Measurements from ENCODE around the gene HIVEP1. TPM values are rescaled to one million over a fixed set of nuclear protein-coding genes. Genes with fewer than 3 reads are reported as not detected.

The HIVEP1 gene
- total and polyA plus RNA-seq, 4 donors, result 2.7 to 27.2 (median 6.2) TPM

- Histone ChIP-seq H3K36me3 (ENCODE audit: control insufficient read depth in 4 of 4, insufficient read depth in 3 of 4, low read depth in 1 of 4, low read length in 3 of 4) (no peaks in the 10 kb centered on the region), H3K9me3 (ENCODE audit: control insufficient read depth in 4 of 4, low read length in 3 of 4) (no peaks in the 10 kb centered on the region), H3K4me1 (ENCODE audit: control insufficient read depth in 4 of 4, insufficient read depth in 4 of 4, low read length in 3 of 4) (no peaks in the 10 kb centered on the region), H3K27ac (ENCODE audit: low read depth in 1 of 2, low read length in 2 of 2) (no peak overlapping the region), H3K9ac (ENCODE audit: low read depth in 1 of 2, low read length in 2 of 2) (no peak overlapping the region), H3K27me3 (ENCODE audit: control insufficient read depth in 4 of 4, insufficient read depth in 4 of 4, low read length in 3 of 4) (no peaks in the 10 kb centered on the region), H3K4me3 (ENCODE audit: low read depth in 1 of 3, low read length in 3 of 3) (no peak overlapping the region)
- TF ChIP-seq NR2F2 (IDR thresholded peaks at IDR 0.05) (no peak), HNF4A (conservative IDR thresholded peaks at IDR 0.05) (no peak), CTCF (IDR thresholded peaks at IDR 0.05; ENCODE audit: low read depth, low read length, missing input control) (no peak), TAF1 (conservative IDR thresholded peaks at IDR 0.05) (no peak), EGR1 (IDR thresholded peaks at IDR 0.05; ENCODE audit: low read depth in 2 of 2) (no peak), SP1 (IDR thresholded peaks at IDR 0.05) (no peak), JUND (IDR thresholded peaks at IDR 0.05) (no peak), FOXA1 (IDR thresholded peaks at IDR 0.05) (no peak), RXRA (IDR thresholded peaks at IDR 0.05) (no peak), REST (IDR thresholded peaks at IDR 0.05) (no peak), GABPA (IDR thresholded peaks at IDR 0.05 in 1 of 2, conservative IDR thresholded peaks at IDR 0.05 in 1 of 2) (no peak), HNF4G (IDR thresholded peaks at IDR 0.05) (no peak)
- WGBS, result 91% methylated on average over 5 of the region's 5 CpGs
- DNase-seq (ENCODE audit: low spot score), result no peak
These were observed 39.3 kb upstream of the HIVEP1 start for GRCh38 chr6:11972806-11973205.

GRCh38 chr6:11973238-11973637, 38.9 kb upstream of the HIVEP1 start:
- Histone ChIP-seq H3K9me3 (ENCODE audit: control insufficient read depth in 4 of 4, low read length in 3 of 4) (no peaks in the 10 kb centered on the region), H3K9ac (ENCODE audit: low read depth in 1 of 2, low read length in 2 of 2) (no peak overlapping the region), H3K36me3 (ENCODE audit: control insufficient read depth in 4 of 4, insufficient read depth in 3 of 4, low read depth in 1 of 4, low read length in 3 of 4) (no peaks in the 10 kb centered on the region), H3K27ac (ENCODE audit: low read depth in 1 of 2, low read length in 2 of 2) (no peak overlapping the region), H3K27me3 (ENCODE audit: control insufficient read depth in 4 of 4, insufficient read depth in 4 of 4, low read length in 3 of 4) (no peaks in the 10 kb centered on the region), H3K4me3 (ENCODE audit: low read depth in 1 of 3, low read length in 3 of 3) (no peak overlapping the region), H3K4me1 (ENCODE audit: control insufficient read depth in 4 of 4, insufficient read depth in 4 of 4, low read length in 3 of 4) (no peaks in the 10 kb centered on the region)
- DNase-seq (ENCODE audit: low spot score), result no peak
- TF ChIP-seq HNF4A (conservative IDR thresholded peaks at IDR 0.05), result no peak
- TF ChIP-seq SP1 (IDR thresholded peaks at IDR 0.05), result no peak
- TF ChIP-seq REST (IDR thresholded peaks at IDR 0.05), result no peak
- no peak for TF ChIP-seq ZBTB33 (IDR thresholded peaks at IDR 0.05)
- no peak for TF ChIP-seq HNF4G (IDR thresholded peaks at IDR 0.05)
- no peak for TF ChIP-seq TAF1 (conservative IDR thresholded peaks at IDR 0.05)
- TF ChIP-seq FOXA1 (IDR thresholded peaks at IDR 0.05), result no peak
- no peak for TF ChIP-seq GABPA (IDR thresholded peaks at IDR 0.05 in 1 of 2, conservative IDR thresholded peaks at IDR 0.05 in 1 of 2)
- TF ChIP-seq MAX (IDR thresholded peaks at IDR 0.05), result no peak
- TF ChIP-seq JUND (IDR thresholded peaks at IDR 0.05), result no peak
- no peak for TF ChIP-seq RAD21 (IDR thresholded peaks at IDR 0.05)
- no peak for TF ChIP-seq EGR1 (IDR thresholded peaks at IDR 0.05; ENCODE audit: low read depth in 2 of 2)
- TF ChIP-seq CTCF (IDR thresholded peaks at IDR 0.05; ENCODE audit: low read depth, low read length, missing input control), result no peak
- TF ChIP-seq RXRA (IDR thresholded peaks at IDR 0.05), result no peak
- no peak for TF ChIP-seq NR2F2 (IDR thresholded peaks at IDR 0.05)
- WGBS, result 93% methylated on average over 2 of the region's 2 CpGs
